G401.6 (cell line): ENCODE results near the gene BPTF.
"Not testable (repeated sequence)": the region's sequence is repeated elsewhere in the genome, so short reads cannot be mapped to it uniquely, and the experiment has no call there.

Experiments used
- FAIRE-seq: peaks from 2 replicates; lab custom pipeline; 2012; peaks lifted over from hg19 to GRCh38; lab: Jason Lieb, UNC

The BPTF gene

DNA sequence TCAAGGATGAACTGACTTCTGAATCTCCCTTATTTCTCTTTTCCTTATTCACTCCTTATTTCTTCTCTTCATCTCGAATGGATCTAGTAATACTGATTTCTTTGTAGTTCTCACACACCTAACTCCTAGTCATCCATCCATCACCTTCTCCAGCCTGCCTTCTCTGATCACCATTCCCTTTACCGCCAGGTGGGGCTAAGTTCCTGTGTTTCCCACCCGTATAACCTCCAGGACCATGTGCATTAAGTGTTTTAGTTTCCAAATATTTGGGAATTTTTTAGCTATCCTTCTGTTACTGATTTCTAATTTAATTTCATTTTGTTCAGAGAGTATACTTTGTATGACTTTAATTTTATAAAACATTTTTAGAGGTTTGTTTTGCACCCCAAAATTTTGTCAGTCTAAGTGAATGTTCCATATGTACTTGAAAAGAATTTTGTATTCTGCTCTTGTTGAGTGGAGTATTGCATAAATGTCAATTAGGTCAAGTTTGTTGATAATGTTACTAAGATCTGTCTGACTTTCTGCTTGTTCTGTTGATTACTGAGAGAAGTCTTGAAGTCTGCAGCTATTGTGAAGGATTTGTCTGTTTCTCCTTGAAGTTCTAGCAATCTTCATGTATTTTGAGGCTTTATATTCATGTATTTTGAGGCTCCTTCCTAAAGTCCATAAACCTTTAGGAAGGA, 8.8 kb downstream of the BPTF start:
- FAIRE-seq, result no peak

DNA sequence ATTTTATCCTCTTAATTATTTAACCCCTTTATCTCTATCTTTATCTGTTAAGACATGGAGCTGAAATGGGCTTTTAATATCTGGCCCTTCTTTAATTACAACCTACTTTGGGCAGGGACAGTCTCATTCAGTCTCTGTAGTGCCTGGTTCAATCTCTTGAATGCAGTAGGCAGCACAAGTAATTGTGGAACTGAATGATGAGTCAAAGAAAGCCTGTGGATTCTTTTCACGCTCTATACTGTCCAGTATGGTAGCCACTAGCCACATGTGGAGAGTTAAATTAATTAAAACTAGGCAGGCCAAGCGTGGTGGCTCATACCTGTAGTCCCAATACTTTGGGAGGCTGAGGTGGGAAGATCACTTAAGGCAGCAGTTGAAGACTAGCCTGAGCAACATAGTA, 9.3 kb downstream of the BPTF start:
- no peak for FAIRE-seq

DNA sequence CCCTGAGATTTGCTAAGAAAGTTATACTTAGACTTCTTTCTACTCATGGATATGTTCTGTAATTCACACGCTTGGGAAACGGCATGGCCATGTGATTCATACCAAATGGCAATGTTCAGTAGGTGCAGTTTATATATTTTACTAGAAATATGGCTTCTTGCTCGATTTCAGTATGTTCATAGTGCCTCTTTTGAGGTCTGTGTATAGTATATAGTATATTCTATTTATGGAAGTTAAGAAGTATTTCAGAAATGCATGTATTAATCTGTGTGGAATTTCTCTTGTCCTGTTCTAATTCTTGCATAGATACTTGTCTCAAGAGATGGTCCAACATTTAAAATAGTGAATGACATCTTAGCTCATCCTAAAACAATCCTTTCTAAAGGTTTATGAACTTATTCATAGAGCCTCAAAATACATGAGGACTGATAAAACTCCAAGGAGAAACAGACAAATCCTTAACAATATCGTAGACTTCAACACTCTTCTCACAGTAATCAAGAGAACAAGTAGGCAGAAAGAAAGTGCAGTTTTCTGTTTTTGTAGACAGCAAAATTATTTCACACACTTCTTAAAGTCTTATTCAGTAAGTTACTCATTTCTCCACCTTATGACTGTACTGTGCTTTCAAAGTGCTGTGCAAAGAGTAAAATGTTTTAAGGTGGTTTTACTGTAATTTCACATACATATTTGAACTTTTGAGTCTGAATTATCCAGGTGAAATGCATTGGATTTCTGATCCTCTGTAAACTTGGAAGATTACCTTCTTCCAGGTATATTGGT, 11.1 kb downstream of the BPTF start:
- FAIRE-seq, result no peak

DNA sequence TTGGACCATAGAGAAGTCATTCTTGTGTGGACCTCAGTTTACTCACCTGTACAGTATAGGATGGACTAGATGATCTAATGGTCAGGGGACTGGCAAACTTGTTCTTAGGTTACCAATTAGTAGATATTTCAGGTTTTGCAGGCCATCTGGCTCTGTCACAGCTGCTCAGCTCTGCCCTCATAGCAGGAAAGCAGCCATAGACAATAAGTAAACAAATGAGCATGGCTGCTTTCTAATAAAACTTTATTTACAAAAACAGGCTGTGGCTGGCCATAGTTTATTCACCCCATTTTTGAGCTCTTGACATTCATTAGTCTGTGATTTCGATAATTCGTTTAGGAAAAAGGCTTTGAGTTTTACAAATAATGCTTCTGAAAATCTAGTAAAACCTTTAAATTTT, 12.7 kb downstream of the BPTF start:
- no peak for FAIRE-seq

DNA sequence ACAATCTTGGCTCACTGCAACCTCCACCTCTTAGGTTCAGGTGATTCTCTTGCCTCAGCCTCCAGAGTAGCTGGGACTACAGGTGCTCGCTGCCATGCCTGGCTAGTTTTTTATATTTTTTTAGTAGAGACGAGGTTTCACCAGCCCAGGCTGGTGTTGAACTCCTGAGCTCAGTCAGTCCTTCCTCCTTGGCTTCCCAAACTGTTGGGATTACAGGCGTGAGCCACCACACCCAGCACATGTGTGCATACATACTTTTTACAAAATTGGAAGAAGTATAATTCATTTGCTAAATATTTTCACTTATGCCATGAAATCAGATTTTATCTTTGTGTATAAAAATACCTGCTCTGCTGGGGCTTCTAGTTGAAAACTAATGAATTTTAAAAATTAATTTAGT, 13.2 kb downstream of the BPTF start:
- no peak for FAIRE-seq

DNA sequence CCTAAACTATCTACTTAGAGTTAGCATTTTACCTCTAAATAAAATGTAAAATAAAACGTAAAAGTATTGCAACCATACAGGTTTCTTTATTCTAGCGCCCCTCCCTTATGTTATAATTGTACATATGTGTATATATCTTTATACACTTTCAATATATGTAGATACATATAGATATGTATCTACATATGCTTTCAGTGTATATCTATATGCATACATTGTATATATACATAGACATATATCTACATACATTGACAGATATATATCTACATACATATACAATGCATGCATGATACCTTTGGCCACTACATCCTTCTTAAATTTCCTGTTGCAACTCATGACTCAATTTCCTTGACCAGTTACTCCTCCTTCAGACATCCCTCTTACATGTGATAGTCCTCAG, 16.7 kb downstream of the BPTF start:
- FAIRE-seq, result peak; percentile 21

DNA sequence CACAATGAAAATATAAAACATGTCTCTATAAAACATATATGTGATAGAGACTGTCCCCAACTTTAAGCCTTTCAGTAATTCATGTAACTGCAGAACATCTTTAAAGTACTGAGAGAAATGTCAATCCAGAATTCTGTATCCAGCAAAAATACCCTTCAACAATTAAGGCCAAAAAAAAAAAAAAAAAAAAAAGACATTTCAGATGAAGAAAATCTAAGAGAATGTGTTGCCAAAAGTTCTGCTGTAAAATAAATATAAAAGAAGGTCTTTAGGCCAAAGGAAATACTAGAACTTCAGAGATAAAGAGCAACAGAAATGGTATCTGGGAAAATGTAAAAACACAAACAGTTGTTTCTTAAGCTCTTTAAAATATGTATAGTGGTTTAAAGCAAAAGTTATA, 17.3 kb downstream of the BPTF start:
- no peak for FAIRE-seq

DNA sequence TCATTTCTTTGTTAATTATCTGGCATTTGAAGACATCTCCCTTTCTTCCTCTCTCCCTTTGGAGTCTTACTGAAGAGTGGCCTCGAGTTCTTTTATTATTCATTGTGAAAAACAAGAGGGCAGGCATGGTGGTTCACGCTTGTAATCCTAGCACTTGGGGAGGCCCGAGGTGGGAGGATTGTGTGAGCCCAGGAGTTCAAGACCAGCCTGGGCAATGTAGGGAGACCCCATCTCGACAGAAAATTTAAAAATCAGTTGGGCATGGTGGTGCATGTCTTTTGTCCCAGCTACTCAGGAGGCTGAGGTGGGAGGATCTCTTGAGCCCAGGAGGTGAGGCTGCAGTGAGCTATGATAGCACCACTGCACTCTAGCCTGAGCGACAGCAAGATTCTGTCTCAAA, 20.1 kb downstream of the BPTF start:
- no peak for FAIRE-seq

DNA sequence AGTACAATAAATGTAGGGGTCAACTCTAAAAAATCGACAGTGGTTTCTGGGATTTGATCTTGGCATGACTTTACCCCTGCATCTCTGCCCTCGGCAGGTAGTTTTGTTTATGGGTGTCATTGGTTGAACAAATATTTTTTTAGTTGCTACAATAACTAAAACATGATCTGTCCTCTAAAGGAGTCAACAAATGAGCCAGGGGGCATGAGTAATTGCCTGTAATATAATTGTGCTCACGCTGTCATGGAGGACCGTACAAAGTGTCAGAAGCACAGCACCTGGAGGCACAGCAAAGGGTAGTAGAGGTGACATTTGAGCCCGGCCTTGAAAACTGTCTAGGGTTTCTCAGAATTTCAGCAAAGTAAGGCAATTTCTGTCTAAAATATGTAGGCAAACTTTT, 22.9 kb downstream of the BPTF start:
- FAIRE-seq, result not testable (repeated sequence)

DNA sequence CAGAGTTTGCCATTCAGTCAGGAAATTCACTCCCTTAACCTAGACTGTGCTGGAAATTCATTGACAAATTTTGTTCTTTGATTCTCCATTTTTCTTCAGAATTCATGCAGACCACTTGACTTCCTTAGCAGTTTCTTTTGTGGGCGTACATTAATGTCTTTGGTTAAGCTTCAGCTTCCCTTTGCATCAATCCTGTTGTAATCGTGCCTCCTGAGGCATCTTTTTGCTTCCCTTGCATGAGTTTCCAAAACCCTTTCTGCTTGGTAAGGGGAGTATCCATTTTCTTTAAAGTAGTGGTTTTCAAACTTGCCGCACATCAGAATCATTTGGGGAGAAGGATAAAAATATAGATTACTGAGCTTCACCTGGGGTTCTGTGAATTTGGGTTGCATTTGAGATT, 23.5 kb downstream of the BPTF start:
- FAIRE-seq, result not testable (repeated sequence)

DNA sequence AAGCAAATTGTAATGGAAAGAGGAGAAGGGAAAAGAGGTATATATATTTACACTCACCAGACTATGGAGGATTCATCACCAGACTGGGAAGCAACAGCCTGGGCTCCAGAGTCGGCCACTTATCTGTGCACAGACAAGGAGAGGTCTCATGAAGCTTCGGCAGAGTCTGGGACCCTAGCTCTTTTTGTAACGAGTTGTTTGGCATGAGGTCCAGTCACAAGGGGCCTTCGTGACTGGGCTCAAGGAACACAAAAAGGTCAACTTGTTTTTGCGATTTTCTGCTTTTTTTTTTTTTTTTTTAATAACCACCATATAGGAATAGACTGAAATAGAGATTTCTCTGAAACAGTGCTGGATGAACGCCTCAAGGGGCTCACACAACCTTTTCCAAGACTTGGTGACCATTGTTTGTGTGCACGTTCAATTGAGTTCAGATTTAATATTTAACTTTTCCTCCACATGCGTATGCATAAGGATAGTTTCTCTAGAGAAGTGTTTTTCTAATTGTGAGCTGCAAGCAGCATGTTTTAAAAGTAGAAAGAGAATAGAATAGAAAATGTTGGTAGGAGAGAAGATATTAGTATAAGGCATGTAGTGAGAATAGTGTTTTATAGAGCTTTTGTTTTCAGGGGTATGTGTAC, 25.8 kb downstream of the BPTF start:
- no peak for FAIRE-seq

DNA sequence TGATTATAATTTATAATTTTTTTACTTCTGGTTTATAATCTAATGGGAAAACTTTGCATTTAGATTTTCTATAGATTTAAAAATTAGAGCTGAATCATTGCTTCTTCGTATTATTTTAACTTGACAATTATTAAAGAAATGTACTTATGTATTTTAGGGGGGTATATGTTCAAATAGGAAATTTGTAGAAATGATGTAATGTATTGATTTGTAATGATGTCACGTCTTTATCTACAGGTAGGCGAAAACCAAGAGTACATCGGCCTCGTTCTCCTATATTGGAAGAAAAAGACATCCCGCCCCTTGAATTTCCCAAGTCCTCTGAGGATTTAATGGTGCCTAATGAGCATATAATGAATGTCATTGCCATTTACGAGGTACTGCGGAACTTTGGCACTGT, 28.4 kb downstream of the BPTF start:
- no peak for FAIRE-seq

DNA sequence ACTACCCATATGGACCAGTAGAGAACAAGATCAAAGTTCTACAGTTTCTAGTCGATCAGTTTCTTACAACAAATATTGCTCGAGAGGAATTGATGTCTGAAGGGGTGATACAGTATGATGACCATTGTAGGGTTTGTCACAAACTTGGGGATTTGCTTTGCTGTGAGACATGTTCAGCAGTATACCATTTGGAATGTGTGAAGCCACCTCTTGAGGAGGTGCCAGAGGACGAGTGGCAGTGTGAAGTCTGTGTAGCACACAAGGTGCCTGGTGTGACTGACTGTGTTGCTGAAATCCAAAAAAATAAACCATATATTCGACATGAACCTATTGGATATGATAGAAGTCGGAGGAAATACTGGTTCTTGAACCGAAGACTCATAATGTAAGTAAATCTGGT, 29.1 kb downstream of the BPTF start:
- no peak for FAIRE-seq

DNA sequence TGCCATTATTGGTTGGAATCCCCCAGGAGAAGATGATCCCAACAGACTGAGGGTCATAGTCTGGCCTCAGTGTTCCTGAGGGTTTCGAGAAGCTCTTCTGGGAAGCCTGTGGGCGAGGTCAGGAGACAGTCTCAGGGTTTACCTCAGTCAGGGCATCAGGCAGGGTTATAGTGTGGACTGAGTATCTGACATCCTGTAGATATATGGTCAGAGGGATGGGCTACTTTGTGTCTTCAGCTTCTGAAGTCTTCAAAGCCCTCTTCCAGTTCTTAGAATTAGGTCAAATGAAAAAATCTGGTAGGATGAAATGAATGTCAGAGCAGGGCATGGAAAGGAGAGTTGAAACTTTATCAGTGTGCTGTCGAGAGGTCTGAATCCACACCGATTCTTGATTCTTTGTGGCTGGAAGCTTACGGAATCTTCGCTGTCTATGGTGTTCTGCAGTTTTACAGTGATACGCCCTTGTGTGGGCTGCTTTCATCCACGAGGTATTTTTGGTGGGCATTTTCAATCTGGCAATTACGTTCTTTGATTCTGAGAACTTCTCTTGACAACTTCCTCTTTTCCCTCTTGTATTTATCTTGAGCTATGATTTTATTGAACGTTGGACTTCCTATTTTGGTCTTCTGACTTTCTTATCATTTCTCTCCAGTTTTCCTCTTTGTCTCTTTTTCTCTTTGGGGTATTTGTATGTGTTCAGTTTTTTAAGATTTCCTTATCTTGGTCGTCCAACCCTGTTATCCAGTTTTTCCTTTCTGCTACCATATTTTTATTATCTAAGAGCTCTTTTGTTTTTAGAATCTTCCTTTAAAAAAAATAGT, 30.4 kb downstream of the BPTF start:
- FAIRE-seq, result no peak

DNA sequence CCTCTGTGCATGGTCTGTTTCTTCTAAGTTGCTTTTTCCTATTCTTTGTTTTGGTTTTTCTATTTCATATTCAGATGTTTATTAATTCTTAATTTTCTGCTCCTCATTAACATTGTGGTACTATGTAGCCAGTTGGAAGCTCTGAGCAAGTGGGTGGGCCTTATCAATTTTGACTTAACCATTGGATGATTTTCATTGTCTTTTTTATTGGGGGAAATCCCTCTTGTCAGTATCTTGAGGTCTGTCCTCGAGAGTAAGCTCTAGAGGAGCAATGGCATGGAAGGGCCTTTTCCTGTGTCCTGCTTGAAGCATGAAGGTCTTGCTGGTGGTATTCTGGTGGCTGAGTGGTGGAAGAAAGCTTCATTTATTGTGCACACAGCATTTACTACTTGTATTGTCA, 31.1 kb downstream of the BPTF start:
- FAIRE-seq, result not testable (repeated sequence)

DNA sequence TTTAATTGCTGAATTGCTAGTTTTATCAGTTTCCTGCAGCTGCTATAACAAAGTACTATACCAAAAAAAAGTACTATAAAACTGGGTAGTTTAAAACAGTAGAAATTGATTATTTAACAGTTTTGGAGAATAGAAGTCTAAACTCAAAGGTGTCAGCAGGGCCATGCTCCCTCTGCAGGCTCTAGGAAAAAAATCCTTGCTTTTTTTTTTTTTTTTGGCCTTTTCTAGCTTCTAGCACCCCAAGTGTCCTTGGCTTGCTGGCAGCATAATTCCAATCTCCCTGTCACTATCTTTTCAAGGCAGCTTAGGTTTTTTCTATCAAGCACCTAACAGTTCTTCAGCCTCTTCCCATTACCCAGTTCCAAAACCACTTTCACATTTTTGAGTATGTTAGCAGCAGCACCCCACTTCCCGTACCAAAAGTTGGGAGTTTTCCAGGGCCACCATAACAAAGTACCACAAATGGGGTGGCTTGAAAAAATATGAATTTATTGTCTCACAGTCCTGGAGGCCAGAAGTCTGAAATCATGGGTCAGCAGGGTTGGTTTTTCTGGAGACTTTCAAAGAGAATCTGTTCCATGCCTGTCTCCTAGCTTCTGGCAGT, 37.4 kb downstream of the BPTF start:
- no peak for FAIRE-seq

DNA sequence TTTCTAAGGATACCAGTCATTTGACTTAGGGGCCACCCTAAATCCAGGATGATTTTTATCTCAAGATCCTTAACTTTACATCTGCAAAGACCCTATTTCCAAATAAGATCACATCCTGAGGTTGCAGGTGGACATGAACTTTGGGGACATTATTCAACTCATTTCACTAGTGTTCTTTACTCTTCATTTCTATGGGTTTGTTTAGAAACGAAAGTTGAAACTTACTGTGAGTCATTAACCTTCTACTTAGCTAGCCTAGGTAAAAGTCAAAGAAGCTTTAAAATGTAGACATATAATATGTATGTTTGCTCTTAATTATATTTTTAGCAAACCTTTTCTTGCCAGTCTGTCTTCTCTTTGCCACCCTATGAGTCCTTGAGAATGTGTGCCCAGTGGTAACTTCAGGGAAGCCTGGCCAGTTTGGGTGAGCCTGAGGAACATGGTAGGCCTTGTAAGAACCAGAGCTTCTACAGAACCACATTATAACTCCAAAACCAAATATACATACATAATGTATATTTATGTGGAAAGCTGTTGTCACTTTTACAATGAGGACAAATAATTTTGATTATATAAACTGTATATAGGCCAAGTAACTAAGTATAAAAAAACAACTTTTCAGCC, 38.4 kb downstream of the BPTF start:
- no peak for FAIRE-seq

DNA sequence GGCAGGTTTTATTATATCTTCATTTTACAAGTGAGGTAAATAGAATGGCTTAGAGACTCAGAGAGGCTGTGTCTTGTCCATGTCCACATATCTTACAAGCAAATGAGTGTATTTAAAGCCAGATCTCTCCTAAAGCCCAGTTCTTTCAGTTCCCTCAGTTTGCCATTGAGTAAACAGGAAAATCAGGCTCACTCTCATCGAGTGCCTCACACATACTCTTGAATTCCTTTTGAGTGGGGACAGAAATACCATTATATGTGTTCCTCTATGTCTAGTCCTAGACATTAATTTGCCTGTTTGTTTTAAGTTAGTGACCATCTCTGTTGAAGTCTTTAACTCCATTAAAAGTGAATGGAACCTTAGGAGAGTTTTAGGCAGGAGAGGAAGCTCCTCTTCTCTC, 40.1 kb downstream of the BPTF start:
- no peak for FAIRE-seq

DNA sequence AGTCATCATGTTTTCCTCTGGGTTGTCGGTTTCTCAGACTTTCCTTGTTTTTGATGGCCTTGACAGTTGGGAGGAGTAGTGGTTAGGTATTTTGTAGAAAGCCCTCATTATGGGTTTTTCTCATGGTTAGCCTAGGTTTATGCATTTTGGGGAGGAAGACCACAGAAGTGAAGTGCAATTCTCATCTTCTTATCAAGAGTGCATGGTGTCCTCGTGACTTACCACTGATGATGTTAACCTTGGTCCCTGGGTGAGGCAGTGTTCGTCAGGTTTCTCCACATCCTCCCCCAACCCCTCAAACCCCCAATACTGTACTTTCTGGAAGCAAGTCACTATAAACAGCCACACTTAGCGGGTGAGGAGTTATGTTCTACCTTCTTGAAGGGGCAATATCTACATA, 42.3 kb downstream of the BPTF start:
- FAIRE-seq, result no peak

DNA sequence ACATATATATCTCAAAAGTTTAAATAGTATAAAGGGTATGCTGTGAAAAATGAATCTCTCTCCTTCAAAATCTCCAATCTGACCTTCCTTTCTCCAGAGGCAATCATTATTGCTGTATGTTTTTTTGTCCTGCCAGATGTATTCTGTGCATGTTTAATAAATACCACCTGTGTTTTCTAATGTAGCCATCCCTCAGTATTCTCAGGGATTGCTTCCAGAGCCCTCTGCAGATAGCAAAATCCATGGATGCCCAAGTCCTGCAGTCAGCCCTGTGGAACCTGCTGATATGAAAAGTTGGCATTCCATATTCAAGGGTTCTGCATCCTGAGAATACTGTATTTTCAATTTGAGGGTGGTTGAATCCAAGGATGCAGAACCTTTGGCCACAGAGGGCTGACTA, 42.9 kb downstream of the BPTF start:
- no peak for FAIRE-seq

DNA sequence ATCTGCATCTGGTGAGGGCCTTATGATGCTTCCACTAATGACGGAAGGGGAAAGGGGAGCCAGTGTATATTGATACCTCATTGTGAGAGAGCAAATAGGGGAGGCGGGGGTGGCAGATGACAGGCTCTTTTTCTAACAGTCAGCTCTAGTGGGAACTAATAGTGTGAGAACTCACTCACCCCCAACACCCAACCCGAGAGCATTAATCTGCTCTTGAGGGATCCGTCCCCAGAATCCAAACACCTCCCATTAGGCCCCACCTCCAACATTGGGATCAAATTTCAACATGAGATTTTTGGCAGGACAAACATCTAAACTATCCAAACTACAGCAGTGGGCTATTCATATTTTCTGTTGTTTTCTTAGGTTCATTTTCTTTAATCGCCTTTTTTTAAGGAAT, 54.4 kb downstream of the BPTF start:
- no peak for FAIRE-seq

DNA sequence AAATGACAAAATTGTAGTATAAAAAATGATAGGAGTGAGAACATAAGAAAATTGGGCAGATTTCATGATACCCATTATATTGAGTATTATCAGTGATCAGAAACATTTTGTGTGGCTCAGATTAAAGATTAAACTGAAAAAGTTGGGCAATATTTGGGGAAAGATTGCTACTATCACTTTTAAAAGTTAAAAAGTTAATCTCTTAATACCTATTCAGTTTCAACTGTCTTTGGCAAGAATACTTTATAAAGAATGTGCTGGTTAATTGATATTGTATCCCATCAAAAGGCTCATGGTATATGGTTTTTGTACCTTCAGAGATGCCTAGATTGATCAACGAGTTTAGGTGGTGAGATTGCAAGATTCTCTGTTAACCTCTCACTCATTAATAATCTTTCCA, 55.8 kb downstream of the BPTF start:
- FAIRE-seq, result no peak
